Stimulated activated naive CD4-positive, alpha-beta T cell (primary cell): ENCODE data around the gene PIK3R4.
A peak's percentile ranks its signal among the peaks of the same experiment; 100 is the strongest.

Experiments
- DNase-seq, 6 experiments: peaks; one replicate each; lab custom pipeline; 2025; lab: John Stamatoyannopoulos, UW

The PIK3R4 gene

GRCh38 chr3:130746246-130747039 lies at the start of gene PIK3R4:
Gene PIK3R4 (minus strand): TSS chr3:130746829. CDS start chr3:130745218, 1,611 bp downstream.
- DNase-seq = peak; percentile 81 to 96 (median 92)

GRCh38 chr3:130795396-130795795 lies 48.8 kb upstream of the PIK3R4 start:
- DNase-seq = no peak

- DNase-seq = no peak
Observed at GRCh38 chr3:130792246-130792645, 45.6 kb upstream of the PIK3R4 start.

- DNase-seq = no peak
Observed at GRCh38 chr3:130789782-130790322, 43.2 kb upstream of the PIK3R4 start.

GRCh38 chr3:130787422-130788068 lies 40.9 kb upstream of the PIK3R4 start:
- no peak for DNase-seq

- DNase-seq = no peak
Observed at GRCh38 chr3:130786306-130786705, 39.7 kb upstream of the PIK3R4 start.

- no peak for DNase-seq
Observed at GRCh38 chr3:130783629-130784028, 37.0 kb upstream of the PIK3R4 start.

- no peak for DNase-seq
Observed at GRCh38 chr3:130779486-130779885, 32.9 kb upstream of the PIK3R4 start.

DNA sequence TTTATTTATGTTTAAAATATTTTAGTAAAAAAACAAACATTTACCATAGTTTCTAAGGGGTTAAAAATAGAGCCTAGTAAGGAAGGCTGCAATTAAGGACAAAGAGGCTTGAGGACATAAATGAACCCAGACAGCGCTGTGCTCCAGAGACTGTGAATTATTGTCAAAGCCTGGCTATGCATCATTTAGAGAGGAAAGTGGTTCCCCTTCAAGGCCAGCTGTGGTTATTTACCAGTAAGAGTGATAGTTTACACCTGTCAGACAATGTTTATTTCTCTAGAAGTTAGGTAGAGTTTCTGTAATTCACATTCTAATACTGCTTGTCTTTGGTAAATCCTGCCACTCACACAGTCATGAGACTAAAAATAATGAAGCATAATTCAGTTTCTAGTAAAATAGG lies 32.4 kb upstream of the PIK3R4 start:
- DNase-seq = no peak

- no peak for DNase-seq
Observed at GRCh38 chr3:130773366-130773765, 26.7 kb upstream of the PIK3R4 start.

DNA sequence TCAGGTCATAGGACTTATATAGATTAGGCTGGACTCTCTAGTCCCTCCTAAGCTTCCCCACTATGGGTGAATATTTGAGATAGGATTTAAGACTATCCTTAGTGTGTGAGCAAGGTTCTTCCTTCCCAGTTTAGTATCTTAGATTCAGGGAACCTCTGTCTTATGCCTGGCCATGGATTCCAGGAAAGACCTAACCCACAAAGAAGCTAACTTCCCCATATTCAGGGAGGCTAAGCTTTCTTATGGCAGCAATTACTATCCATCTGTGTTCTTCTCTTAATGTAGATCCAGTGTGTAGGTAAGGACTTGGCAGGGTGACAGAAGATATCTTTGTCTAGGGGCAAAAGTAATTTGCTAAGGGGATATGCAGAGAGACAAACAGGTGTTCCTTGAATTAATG lies 25.5 kb upstream of the PIK3R4 start:
- DNase-seq = no peak

GRCh38 chr3:130770644-130771043 lies 24.0 kb upstream of the PIK3R4 start:
- no peak for DNase-seq

GRCh38 chr3:130761730-130762311 lies 15.2 kb upstream of the PIK3R4 start:
- no peak for DNase-seq

- DNase-seq = no peak
Observed at GRCh38 chr3:130760922-130761321, 14.3 kb upstream of the PIK3R4 start.

DNA sequence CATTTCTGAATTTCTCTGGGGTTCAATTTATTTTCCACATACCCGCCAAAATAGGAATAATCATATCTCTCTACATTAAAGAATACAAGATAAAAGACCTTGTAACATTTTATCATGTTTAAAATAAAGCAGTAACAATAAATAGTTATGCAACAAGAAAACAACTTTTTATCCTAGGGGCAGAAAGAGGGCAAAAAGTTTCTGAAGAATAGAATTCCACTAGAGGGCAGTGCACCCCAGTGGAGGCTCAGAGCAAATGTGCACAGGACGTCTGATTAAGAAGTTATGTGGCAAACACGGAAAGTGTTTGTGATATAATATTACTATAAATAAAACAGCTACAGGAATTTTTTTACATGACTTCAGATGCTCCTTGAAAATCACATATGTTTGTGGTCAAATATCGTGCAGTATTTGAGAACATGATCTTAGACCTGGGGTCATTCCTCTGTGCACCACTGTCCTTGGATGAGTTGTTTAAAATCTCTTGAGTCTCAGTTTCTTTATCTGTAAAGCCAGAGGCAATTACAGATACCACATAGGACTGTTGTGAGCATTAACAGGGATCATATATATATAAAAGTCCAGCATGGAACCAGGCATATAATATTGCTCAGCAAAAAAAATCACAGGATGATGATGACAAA lies 13.2 kb upstream of the PIK3R4 start:
- peak in 5 of 6 experiments; percentile 3 to 61 (median 16) for DNase-seq

- no peak for DNase-seq
Observed at GRCh38 chr3:130758624-130759369, 12.2 kb upstream of the PIK3R4 start.

DNA sequence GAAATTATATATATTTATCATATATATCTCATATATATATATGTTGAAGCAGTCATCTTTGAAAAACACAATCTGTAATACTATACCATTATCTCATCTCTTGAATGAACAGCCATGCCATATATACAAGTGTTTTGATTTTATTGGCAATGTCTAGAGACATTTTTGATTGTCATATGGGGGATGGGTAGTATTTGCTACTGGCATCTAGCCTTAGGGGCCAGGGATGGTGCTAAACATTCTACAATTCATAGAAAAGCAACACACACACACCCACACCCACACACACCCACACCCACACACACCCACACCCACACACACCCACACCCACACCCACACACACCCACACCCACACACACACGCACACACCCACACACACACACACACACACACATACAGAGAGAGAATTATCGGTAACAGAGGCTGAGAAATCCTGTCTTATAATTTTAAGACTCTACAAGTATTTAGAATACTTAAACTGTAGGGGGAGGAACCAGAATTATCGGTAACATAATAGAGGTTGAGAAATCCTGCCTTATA lies 11.1 kb upstream of the PIK3R4 start:
- no peak for DNase-seq

DNA sequence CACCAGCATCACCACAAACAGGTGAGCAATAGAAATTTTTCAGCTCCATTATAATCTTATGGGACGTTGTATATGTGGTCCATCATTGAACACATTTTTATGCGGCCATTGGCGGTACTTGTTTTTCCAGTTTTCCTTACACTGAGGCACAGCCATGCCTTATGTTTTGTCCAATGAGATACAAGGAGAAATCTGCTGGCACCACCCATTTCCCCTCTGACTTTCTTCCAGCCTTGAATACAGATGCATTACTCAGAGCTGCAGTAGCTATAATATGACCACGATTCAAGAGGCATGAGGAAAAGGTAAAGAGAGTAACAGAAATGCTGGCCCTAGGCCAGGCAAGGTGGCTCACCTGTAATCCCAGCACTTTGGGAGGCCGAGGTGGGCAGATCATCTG lies 9.0 kb upstream of the PIK3R4 start:
- DNase-seq = no peak

- no peak for DNase-seq
Observed at GRCh38 chr3:130748981-130749380, 2.4 kb upstream of the PIK3R4 start.

DNA sequence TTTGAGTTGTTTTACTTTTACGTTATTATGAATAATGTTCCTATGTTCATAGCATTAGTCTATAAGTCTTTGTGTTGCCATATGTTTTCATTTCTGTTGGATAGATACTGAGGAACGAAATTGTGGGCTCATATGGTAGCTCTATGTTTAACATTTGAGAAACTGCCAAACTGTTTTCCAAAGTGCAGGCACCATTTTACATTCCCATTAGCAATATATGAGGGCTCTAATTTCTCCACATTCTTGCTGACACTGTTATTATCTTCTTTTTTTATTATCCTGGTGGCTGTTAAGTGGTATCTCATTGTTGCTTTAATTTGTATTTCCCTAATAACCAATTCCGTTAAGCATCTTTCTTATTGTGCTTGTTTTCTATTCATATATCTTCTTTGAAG lies 1.8 kb upstream of the PIK3R4 start:
- DNase-seq = no peak

DNA sequence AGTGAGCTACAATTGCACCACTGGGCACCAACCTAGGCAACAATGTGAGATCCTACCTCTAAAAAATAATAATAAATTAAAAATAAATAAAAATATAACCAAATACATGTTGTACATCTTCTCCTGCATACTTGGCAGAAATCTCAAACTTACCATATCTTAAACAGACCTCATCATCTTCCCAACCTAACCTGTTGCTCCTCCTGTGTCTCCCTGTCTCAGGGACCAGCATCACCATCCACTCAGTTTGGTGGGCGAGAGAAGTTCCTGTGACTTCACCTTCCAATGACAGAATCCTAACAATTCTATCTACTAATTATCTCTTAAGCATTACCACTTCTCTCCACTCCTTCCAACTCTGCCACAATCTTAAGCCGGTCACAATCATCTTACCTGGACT lies 3.3 kb downstream of the PIK3R4 start:
- DNase-seq = no peak
